A549 (cell line): ENCODE measurements around the gene DUS3L.

Source experiments
- CHD2 ChIP-seq: fragments of 150-350 bp; IDR thresholded peaks from 2 replicates; pipeline ENCODE4 v1.6.1; 2014; ENCODE audit warnings: low read length; ENCODE audit not compliant: partially characterized antibody
- CTCF ChIP-seq: fragments of >200 bp; sonication (Bioruptor Twin); formaldehyde crosslinking; IDR thresholded peaks from 3 replicates; pipeline ENCODE4 v1.5.1; 2016
- EHMT2 ChIP-seq: fragments of 200-600 bp; sonication (generic); IDR thresholded peaks from 2 replicates; pipeline ENCODE4 v1.6.1; 2016; ENCODE audit warnings: antibody characterized with exemption, low read depth, mild to moderate bottlenecking, moderate library complexity
- HOXB5 ChIP-seq: fragments of 250-450 bp; sonication (Bioruptor Pico); IDR thresholded peaks from 2 replicates; pipeline ENCODE4 v1.5.0; 2020; ENCODE audit warnings: mild to moderate bottlenecking, moderate library complexity
- JUNB ChIP-seq: fragments of >200 bp; sonication (Bioruptor Twin); formaldehyde crosslinking; IDR thresholded peaks from 2 replicates; pipeline ENCODE4 v1.6.1; 2016
- POLR2A ChIP-seq: IDR thresholded peaks from 2 replicates; pipeline ENCODE4 v1.6.1; 2012; ENCODE audit warnings: mild to moderate bottlenecking, low read length
- RARB ChIP-seq: fragments of 250-450 bp; sonication (Bioruptor Pico); IDR thresholded peaks from 2 replicates; pipeline ENCODE4 v1.8.0; 2021; ENCODE audit warnings: mild to moderate bottlenecking, moderate library complexity
- REST ChIP-seq: fragments of 200-600 bp; sonication (generic); IDR thresholded peaks from 2 replicates; pipeline ENCODE4 v1.6.1; 2016; ENCODE audit warnings: antibody characterized with exemption, mild to moderate bottlenecking, moderate library complexity
- TP53 ChIP-seq: fragments of 250-450 bp; sonication (Bioruptor Pico); IDR thresholded peaks from 2 replicates; pipeline ENCODE4 v1.5.0; 2021; ENCODE audit warnings: mild to moderate bottlenecking, moderate library complexity

- TF ChIP-seq CTCF (no peak), REST (no peak), HOXB5 (CRISPR knock-in tag) (no peak), RARB (CRISPR knock-in tag) (no peak), POLR2A (no peak), CHD2 (no peak), TP53 (CRISPR knock-in tag) (no peak), EHMT2 (no peak), JUNB (no peak)
Measured at GRCh38 chr19:5742051-5742450, 48.9 kb downstream of the DUS3L start.
